NCI-H1694 (cell line): ENCODE data around the gene LRRN2.
"Not testable (repeated sequence)": the region's sequence is repeated elsewhere in the genome, so short reads cannot be mapped to it uniquely, and the experiment has no call there.

Experiments
- DNase-seq: peaks from one replicate; lab custom pipeline; 2025; lab: John Stamatoyannopoulos, UW

Gene LRRN2

GRCh38 chr1:204685236-204686006 is at the start of gene LRRN2:
Gene LRRN2 (minus strand): TSS chr1:204685738. CDS start chr1:204619992, 65,746 bp downstream.
- no peak for DNase-seq

GRCh38 chr1:204735042-204735441 is 49.5 kb upstream of the LRRN2 start:
- no peak for DNase-seq

GRCh38 chr1:204733869-204734596 is 48.5 kb upstream of the LRRN2 start:
- no peak for DNase-seq

GRCh38 chr1:204733289-204733688 is 47.8 kb upstream of the LRRN2 start:
- DNase-seq: no peak

GRCh38 chr1:204731985-204732575 is 46.5 kb upstream of the LRRN2 start:
- DNase-seq: no peak

- no peak for DNase-seq
Observed at GRCh38 chr1:204731509-204731908, 46.0 kb upstream of the LRRN2 start.

GRCh38 chr1:204730826-204731459 is 45.4 kb upstream of the LRRN2 start:
- peak; percentile 26 for DNase-seq

- DNase-seq: no peak
Observed at GRCh38 chr1:204729516-204729915, 44.0 kb upstream of the LRRN2 start.

GRCh38 chr1:204728456-204728855 is 42.9 kb upstream of the LRRN2 start:
- no peak for DNase-seq

- no peak for DNase-seq
Observed at GRCh38 chr1:204728045-204728444, 42.5 kb upstream of the LRRN2 start.

GRCh38 chr1:204727438-204727837 is 41.9 kb upstream of the LRRN2 start:
- not testable (repeated sequence) for DNase-seq

- peak; percentile 39 for DNase-seq
Observed at GRCh38 chr1:204726478-204726877, 40.9 kb upstream of the LRRN2 start.

- DNase-seq: no peak
Observed at GRCh38 chr1:204725821-204726448, 40.4 kb upstream of the LRRN2 start.

- peak; percentile 51 for DNase-seq
Observed at GRCh38 chr1:204723131-204723787, 37.7 kb upstream of the LRRN2 start.

GRCh38 chr1:204721373-204722055 is 36.0 kb upstream of the LRRN2 start:
- no peak for DNase-seq

- DNase-seq: no peak
Observed at GRCh38 chr1:204716660-204717059, 31.1 kb upstream of the LRRN2 start.

- peak; percentile 89 for DNase-seq
Observed at GRCh38 chr1:204714861-204715511, 29.4 kb upstream of the LRRN2 start.

- no peak for DNase-seq
Observed at GRCh38 chr1:204714194-204714860, 28.8 kb upstream of the LRRN2 start.

GRCh38 chr1:204713541-204713940 is 28.0 kb upstream of the LRRN2 start:
- no peak for DNase-seq
